NAMALWA (cell line): ENCODE data around the gene NSA2.

Experiments used
- DNase-seq: peaks from one replicate; pipeline ENCODE4 v3.0.0-alpha.2; 2015; ENCODE audit warnings: low spot score

NSA2 gene

DNA sequence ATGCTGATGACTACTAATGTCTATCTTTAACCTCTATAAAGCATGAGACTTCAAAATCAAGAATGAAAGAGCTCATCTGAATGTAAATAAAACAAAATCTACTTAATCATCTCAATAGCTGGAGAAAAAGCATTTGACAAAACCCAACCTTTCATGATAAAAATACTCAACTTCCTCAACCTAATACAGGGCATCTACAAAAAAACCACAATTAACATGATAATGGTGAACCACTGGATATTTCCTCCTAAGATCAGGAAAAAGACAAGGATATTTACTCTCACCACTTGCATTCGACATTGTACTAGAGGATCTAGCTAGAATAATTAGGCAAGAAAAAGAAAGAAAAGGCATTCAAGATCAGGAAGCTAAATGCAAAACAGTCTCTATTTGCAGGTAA, 49.8 kb downstream of the NSA2 start:
- no peak for DNase-seq

DNA sequence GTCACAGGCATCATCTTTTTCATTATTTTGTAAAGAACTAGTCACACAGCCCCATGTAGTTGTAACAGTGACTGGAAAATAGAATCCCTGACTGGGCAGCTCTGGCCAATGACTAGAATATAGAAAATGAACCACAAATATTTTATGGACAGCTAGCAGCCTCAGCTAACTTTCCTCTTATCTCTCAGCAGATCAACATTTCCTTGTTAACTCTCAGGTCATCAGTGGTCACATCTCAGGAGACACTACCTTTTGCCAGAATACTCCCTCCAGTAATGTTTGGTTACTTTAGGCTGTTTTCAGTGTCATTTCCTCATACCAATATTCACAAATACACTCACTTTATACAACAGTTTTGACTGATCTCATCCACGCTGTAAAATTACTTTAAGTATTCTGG, 55.2 kb downstream of the NSA2 start:
- DNase-seq, result no peak

DNA sequence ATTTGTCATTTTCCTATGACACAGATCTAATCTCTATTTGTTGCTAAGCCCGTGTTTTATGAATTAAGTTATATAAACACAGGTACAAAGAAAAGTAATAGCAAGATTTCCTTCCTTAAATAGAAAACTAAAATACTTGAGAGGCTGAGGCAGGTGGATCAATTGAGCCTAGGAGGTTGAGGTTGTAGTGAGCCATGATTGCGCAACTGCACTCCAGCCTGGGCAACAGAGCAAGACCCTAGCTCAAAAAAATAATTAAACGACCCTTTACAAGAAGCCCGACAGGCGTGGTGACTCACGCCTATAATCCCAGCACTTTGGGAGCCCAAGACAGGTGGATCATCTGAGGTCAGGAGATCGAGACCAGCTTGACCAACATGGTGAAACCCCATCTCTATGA, 62.4 kb downstream of the NSA2 start:
- no peak for DNase-seq
